ENCODE measurements around the gene PDSS2. TPM values are rescaled to one million over a fixed set of nuclear protein-coding genes. Genes with fewer than 3 reads are reported as not detected.
"Not testable (repeated sequence)": the region's sequence is repeated elsewhere in the genome, so short reads cannot be mapped to it uniquely, and the experiment has no call there.

PDSS2 gene
- total RNA-seq, 6 experiments from 2014 or later = 13.3 to 16.9 (median 14.6) TPM

DNA sequence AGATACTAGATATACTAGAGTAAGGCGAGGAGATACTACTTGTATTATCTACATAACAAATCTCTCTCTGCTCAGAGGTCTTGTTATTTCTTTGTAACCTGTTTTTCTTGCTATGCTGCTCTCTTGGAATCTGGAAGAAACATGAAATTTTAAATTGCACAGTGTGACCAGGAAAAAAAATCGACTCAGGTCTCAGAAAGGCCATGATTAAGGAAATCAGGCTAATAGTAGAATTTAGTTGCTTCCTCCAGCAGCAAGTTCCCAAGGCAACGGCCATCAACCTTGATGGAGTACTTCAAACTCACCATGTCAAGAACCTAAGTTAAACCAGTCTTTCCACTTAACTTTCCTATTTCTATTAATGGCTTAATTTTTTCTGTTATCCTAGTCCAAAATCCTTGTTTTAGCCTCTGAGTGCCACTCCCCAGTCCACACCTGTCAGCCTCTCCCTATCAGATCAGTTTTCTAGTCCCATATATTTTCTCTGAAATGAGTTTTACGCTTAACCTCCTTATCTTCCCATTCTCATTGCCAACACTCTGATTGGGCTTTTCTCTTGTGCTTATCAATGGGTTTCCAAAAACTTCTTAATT is 256.4 kb downstream of the PDSS2 start:
- no peaks in the 10 kb centered on the region for H3K27me3 Mint-ChIP-seq (ENCODE audit: insufficient read depth)
- H3K4me1 Mint-ChIP-seq (ENCODE audit: low read depth) = no peaks in the 10 kb centered on the region
- TF ChIP-seq, protein P1, sequence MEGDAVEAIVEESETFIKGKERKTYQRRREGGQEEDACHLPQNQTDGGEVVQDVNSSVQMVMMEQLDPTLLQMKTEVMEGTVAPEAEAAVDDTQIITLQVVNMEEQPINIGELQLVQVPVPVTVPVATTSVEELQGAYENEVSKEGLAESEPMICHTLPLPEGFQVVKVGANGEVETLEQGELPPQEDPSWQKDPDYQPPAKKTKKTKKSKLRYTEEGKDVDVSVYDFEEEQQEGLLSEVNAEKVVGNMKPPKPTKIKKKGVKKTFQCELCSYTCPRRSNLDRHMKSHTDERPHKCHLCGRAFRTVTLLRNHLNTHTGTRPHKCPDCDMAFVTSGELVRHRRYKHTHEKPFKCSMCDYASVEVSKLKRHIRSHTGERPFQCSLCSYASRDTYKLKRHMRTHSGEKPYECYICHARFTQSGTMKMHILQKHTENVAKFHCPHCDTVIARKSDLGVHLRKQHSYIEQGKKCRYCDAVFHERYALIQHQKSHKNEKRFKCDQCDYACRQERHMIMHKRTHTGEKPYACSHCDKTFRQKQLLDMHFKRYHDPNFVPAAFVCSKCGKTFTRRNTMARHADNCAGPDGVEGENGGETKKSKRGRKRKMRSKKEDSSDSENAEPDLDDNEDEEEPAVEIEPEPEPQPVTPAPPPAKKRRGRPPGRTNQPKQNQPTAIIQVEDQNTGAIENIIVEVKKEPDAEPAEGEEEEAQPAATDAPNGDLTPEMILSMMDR (IDR thresholded peaks at IDR 0.05) = no peak
- no peak overlapping the region for H3K27ac Mint-ChIP-seq
- DNase-seq = no peak
- peaks cover 5% of the 10 kb centered on the region; the same call in 1 of the 2 replicates for H3K36me3 Mint-ChIP-seq (ENCODE audit: low read depth)
- no peak overlapping the region for H3K4me3 Mint-ChIP-seq
- no peaks in the 10 kb centered on the region for H3K9me3 Mint-ChIP-seq

DNA sequence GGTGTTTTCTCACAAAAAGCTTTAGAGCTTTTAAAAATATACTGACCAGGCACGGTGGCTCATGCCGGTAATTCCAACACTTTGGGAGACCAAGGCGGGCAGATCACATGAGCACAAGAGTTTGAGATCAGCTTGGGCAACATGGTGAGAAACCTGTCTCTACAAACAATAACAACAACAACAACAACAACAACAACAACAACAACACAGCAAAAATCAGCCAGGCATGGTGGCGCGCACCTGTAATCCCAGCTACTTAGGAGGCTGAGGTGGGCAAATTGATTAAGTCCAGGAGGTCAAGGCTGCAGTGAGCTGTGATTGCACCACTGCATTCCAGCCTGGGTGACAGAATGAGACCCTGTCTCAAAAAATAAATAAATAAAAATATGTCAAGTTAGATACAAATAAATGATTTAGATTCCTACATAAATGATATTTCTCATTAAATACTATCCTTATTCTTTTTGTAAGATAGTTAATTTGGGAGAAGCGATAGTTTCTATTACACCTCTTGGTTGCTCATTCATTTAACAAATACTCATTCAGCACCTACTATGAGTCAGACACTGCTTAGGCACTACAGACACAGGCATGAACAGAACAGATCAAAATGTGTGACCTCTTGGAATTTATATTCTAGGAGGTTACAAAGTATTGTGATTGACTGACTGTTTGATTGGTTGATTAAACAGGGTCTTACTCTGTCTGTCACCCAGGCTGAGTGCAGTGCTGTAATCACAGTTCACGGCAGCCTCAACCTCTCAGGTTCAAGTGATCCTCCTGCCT is 260.5 kb downstream of the PDSS2 start:
- TF ChIP-seq, protein P1 (IDR thresholded peaks at IDR 0.05) = no peak
- DNase-seq = no peak
- Mint-ChIP-seq H3K4me3 (no peak overlapping the region), H3K27me3 (ENCODE audit: insufficient read depth) (no peaks in the 10 kb centered on the region), H3K27ac (no peak overlapping the region), H3K9me3 (no peaks in the 10 kb centered on the region), H3K4me1 (ENCODE audit: low read depth) (no peaks in the 10 kb centered on the region), H3K36me3 (ENCODE audit: low read depth) (no peaks in the 10 kb centered on the region)

DNA sequence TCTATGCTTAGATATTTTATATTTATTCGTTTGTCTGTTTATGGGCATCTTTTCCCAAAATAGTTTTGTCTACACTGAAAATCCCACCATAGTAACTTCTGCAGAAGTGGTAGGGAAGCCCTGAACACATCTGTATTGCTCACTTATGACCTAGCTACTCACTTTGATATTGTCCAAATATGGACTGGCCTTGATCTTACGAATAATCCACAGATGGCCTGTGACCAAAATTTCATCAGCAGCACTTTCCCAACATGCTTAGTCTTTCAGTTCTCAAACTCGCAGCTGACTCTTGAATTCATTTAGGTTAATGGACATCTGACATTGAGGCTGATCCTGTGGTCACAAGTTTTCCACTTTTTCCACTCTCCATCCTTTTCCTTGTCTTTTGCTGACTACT is 263.2 kb downstream of the PDSS2 start:
- H3K27ac Mint-ChIP-seq = no peak overlapping the region
- H3K27me3 Mint-ChIP-seq (ENCODE audit: insufficient read depth) = peaks cover 3% of the 10 kb centered on the region; the same call in 1 of the 2 replicates
- H3K4me1 Mint-ChIP-seq (ENCODE audit: low read depth) = no peaks in the 10 kb centered on the region
- H3K36me3 Mint-ChIP-seq (ENCODE audit: low read depth) = no peaks in the 10 kb centered on the region
- TF ChIP-seq, protein P1 (IDR thresholded peaks at IDR 0.05) = no peak
- DNase-seq = no peak
- no peaks in the 10 kb centered on the region for H3K9me3 Mint-ChIP-seq
- H3K4me3 Mint-ChIP-seq = no peak overlapping the region

DNA sequence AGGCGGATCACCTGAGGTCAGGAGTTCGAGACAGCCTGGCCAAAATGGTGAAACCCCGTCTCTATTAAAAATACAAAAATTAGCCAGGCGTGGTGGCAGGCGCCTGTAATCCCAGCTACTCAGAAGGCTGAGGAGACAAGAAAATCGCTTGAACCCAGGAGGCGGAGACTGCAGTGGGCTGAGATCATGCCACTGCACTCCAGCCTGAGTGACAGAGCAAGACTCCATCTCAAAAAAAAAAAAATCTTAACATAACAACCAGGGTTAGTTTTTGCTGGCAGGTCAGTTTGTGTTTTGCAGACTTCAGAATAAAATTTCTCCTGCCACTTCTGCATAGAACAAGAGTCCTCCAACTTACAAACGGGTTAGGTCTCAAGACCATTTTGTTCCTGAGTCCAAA is 264.6 kb downstream of the PDSS2 start:
- not testable (repeated sequence) for H3K27ac Mint-ChIP-seq; DNase-seq; H3K4me1 Mint-ChIP-seq (ENCODE audit: low read depth); H3K9me3 Mint-ChIP-seq; H3K36me3 Mint-ChIP-seq (ENCODE audit: low read depth); H3K27me3 Mint-ChIP-seq (ENCODE audit: insufficient read depth); H3K4me3 Mint-ChIP-seq

DNA sequence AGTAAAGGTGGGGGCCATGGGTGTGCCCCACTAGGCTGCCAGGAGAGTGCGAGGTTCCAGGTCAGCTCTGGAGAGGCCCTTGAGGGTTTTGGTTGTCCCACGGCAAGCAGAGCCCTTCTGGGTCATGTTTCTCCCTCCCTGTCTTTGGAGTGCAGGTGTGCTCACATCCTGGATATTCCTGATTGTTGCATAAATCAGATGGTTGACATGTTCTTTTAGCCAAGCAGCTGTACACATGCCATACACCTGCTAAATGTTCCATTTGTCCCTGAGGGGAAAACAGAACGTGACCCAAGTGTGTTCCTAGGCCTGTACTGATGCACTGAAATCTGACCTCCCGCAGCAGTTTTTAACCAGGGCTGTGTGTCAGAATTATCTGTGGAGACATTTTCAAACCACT is 266.5 kb downstream of the PDSS2 start:
- no peaks in the 10 kb centered on the region for H3K36me3 Mint-ChIP-seq (ENCODE audit: low read depth)

More for the DNA sequence above, 266.5 kb downstream of the PDSS2 start:
- Mint-ChIP-seq H3K4me1 (ENCODE audit: low read depth) (no peaks in the 10 kb centered on the region), H3K27me3 (ENCODE audit: insufficient read depth) (peaks cover 3% of the 10 kb centered on the region; the same call in 1 of the 2 replicates), H3K27ac (no peak overlapping the region), H3K4me3 (no peak overlapping the region), H3K9me3 (no peaks in the 10 kb centered on the region)
- no peak for DNase-seq
- TF ChIP-seq, protein P1 (IDR thresholded peaks at IDR 0.05) = no peak

All from HFFc6 (cell line).